Measurements from ENCODE around the gene PIGW.

Gene PIGW

GRCh38 chr17:36495076-36495578 lies 39.7 kb upstream of the PIGW start:
- H3K4me3 ChIP-seq (ENCODE audit: control insufficient read depth, low read depth, low read length), result no peak overlapping the region
- no peak for DNase-seq (ENCODE audit: low read depth)
- TF ChIP-seq CTCF (conservative IDR thresholded peaks at IDR 0.05; ENCODE audit: control insufficient read depth, insufficient read depth, low read depth, low read length), result no peak

- no peak for TF ChIP-seq CTCF (conservative IDR thresholded peaks at IDR 0.05; ENCODE audit: control insufficient read depth, insufficient read depth, low read depth, low read length)
- no peak overlapping the region for H3K4me3 ChIP-seq (ENCODE audit: control insufficient read depth, low read depth, low read length)
- no peak for DNase-seq (ENCODE audit: low read depth)
These were observed 38.6 kb upstream of the PIGW start for GRCh38 chr17:36496018-36496789.

DNA sequence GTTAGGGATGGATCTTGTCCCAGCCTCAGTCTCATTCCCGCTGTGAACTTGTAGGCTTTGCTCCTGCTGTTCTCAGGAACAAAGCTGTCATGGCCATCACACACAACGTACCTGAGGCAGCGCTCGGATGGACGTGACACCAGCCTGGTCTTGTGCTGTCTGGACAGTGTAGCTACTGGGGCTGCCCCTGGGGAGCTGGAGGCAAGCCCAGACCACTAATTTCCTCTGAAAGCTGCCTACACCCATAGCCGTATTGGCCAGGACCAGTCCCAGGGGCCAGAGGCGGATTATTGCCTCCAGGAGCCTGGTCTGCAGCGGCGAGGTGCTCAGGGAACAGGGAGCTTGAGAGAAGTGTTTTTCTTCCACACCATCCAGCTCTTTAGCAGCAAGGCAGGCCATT lies 36.6 kb upstream of the PIGW start:
- TF ChIP-seq CTCF (conservative IDR thresholded peaks at IDR 0.05; ENCODE audit: control insufficient read depth, insufficient read depth, low read depth, low read length), result no peak
- no peak overlapping the region for H3K4me3 ChIP-seq (ENCODE audit: control insufficient read depth, low read depth, low read length)
- DNase-seq (ENCODE audit: low read depth), result peak; percentile 12

DNA sequence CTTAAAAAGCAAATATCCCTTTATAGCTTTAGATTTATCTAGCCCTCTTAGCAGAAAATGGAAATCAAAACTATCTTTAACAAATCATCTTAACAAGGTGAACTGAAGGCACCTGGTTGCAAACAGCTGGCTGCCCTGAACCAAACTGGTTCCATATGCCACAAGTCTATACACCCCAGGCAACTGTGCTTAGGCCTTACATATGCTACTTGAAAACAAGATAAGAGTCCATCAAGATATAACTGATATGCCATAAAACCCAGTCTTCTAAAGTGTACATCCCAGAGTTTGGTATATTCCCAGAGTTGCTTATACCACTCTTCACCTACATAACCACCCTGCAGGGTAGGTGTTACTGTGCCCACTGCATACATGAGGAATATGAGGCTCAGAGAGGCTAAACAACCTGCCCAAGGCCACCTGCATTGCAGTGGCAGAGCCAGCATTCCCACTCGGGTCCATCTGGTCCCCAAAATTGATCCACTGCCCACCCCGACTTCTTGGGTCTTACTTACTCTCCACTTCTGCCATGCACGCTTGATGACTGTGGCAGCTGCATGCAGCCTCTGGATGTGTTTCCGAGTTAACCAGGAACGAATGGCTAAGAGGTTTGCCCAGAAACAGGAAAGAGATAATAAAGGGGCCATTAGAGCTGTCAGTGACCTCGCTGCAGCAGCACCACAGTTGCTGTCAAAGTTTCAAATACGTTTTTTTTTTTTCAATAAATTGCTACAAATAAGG lies 36.1 kb upstream of the PIGW start:
- no peak overlapping the region for H3K4me3 ChIP-seq (ENCODE audit: control insufficient read depth, low read depth, low read length)
- no peak for TF ChIP-seq CTCF (conservative IDR thresholded peaks at IDR 0.05; ENCODE audit: control insufficient read depth, insufficient read depth, low read depth, low read length)
- DNase-seq (ENCODE audit: low read depth), result no peak

GRCh38 chr17:36500745-36501225 lies 34.0 kb upstream of the PIGW start:
- no peak for TF ChIP-seq CTCF (conservative IDR thresholded peaks at IDR 0.05; ENCODE audit: control insufficient read depth, insufficient read depth, low read depth, low read length)
- no peak for DNase-seq (ENCODE audit: low read depth)
- H3K4me3 ChIP-seq (ENCODE audit: control insufficient read depth, low read depth, low read length), result no peak overlapping the region

- H3K4me3 ChIP-seq (ENCODE audit: control insufficient read depth, low read depth, low read length), result no peak overlapping the region
- TF ChIP-seq CTCF (conservative IDR thresholded peaks at IDR 0.05; ENCODE audit: control insufficient read depth, insufficient read depth, low read depth, low read length), result no peak
- no peak for DNase-seq (ENCODE audit: low read depth)
These were observed 33.4 kb upstream of the PIGW start for GRCh38 chr17:36501351-36501750.

Measured in fibroblast of mammary gland (primary cell).